PC-9 (cell line): ENCODE measurements around the gene SCN8A. TPM values are rescaled to one million over a fixed set of nuclear protein-coding genes. Genes with fewer than 3 reads are reported as not detected.

Source experiments
- BruUV-seq: library from RNA; stranded (reverse); fragments of 400-500 nt; replicated peaks from 2 replicates; lab custom pipeline; 2021; lab: Mats Ljungman, UMichigan
- CTCF ChIA-PET: fragments of 300-600 bp; sonication (Branson Sonifier 250); formaldehyde crosslinking; loops from one replicate; lab custom pipeline; 2022; ENCODE audit warnings: antibody characterized with exemption; lab: Charles Lee
- POLR2A ChIA-PET: fragments of 300-600 bp; sonication (Branson Sonifier 250); formaldehyde crosslinking; loops from one replicate; lab custom pipeline; 2022; ENCODE audit warnings: antibody characterized with exemption; ENCODE audit not compliant: unreplicated experiment; lab: Charles Lee
- DNase-seq, 2 experiments: peaks; one replicate each; pipeline versions ENCODE4 v3.0.0 to v3.0.0-alpha.2; 2015 to 2022; ENCODE audit warnings: mixed read lengths in 1 of 2
- H2AFZ ChIP-seq: fragments of 200-600 bp; sonication (generic); 2 replicates; pipeline ENCODE4 v1.8.1; 2017; ENCODE audit warnings: antibody characterized with exemption
- H3F3A ChIP-seq: fragments of 200-600 bp; sonication (generic); 2 replicates; pipeline ENCODE4 v1.8.1; 2017; ENCODE audit warnings: antibody characterized with exemption, mild to moderate bottlenecking, low read depth; ENCODE audit not compliant: insufficient read depth
- H3K27ac ChIP-seq: fragments of 200-600 bp; sonication (generic); 2 replicates; pipeline ENCODE4 v1.6.1; 2016; ENCODE audit warnings: mixed run types
- H3K27me3 ChIP-seq: fragments of 200-600 bp; sonication (generic); 2 replicates; pipeline ENCODE4 v1.6.1; 2016; ENCODE audit warnings: low read depth, mixed run types; ENCODE audit not compliant: insufficient read depth
- H3K36me3 ChIP-seq: fragments of 200-600 bp; sonication (generic); 2 replicates; pipeline ENCODE4 v1.6.1; 2016; ENCODE audit warnings: low read depth, mixed run types
- H3K4me1 ChIP-seq: fragments of 200-600 bp; sonication (generic); replicated peaks from 2 replicates; pipeline ENCODE4 v1.6.1; 2016; ENCODE audit warnings: mixed run types; ENCODE audit not compliant: insufficient read depth
- H3K4me2 ChIP-seq: fragments of 200-600 bp; sonication (generic); 2 replicates; pipeline ENCODE4 v1.6.1; 2017; ENCODE audit warnings: mixed run types
- H3K4me3 ChIP-seq: fragments of 200-600 bp; sonication (generic); 2 replicates; pipeline ENCODE4 v1.6.1; 2016; ENCODE audit warnings: mixed run types
- H3K79me2 ChIP-seq: fragments of 200-600 bp; sonication (generic); 2 replicates; pipeline ENCODE4 v1.6.1; 2017; ENCODE audit warnings: low read depth, mixed run types
- H3K9me2 ChIP-seq: fragments of 200-600 bp; sonication (generic); 2 replicates; pipeline ENCODE4 v1.8.1; 2017; ENCODE audit warnings: mild to moderate bottlenecking; ENCODE audit not compliant: insufficient read depth
- H3K9me3 ChIP-seq: fragments of 200-600 bp; sonication (generic); 2 replicates; pipeline ENCODE4 v1.8.1; 2016; ENCODE audit warnings: low read depth; ENCODE audit not compliant: insufficient read depth
- H4K20me1 ChIP-seq: fragments of 200-600 bp; sonication (generic); 2 replicates; pipeline ENCODE4 v1.8.1; 2017; ENCODE audit not compliant: insufficient read depth
- CTCF ChIP-seq: fragments of 200-600 bp; sonication (generic); conservative IDR thresholded peaks from 2 replicates; pipeline ENCODE4 v1.6.1; 2017; ENCODE audit warnings: mixed run types, antibody characterized with exemption, mild to moderate bottlenecking, moderate library complexity
- EZH2 ChIP-seq: fragments of 200-600 bp; sonication (generic); IDR thresholded peaks from 2 replicates; pipeline ENCODE4 v1.8.0; 2017; ENCODE audit warnings: antibody characterized with exemption, low read depth
- intact Hi-C: fragments of 100-400 bp; cut with micrococcal nuclease; formaldehyde crosslinking; loops from one replicate; pipeline ENCODE4 v1.10.0; 2022; ENCODE audit not compliant: unreplicated experiment
- total RNA-seq: library from RNA; stranded (reverse); gene quantifications from 2 replicates; pipeline ENCODE4 v1.2.3, GENCODE V29; 2021

SCN8A gene
- total RNA-seq, 1 experiment from 2014 or later, result 0.17 TPM

DNA sequence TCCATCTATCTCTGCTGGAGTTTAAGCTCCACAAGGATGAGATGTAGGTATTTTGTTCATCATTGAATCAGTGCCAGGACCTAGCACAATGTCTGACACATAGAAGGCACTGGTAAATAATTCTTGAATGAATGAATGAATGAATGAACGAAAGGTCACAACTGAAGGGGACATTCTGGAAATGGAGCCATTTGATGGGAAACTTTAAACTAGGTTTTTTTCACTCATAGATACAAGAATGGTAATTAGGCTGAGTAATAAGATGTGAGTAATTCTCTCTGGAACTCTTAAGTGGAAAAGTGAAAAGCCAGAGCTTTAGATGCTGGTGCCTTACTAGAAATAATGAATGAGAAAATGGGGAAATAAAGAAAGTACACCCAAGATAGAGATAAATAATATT, 44.3 kb downstream of the SCN8A start:
- H3K9me3 ChIP-seq, result no peaks in the 10 kb centered on the region; the same call in 1 of the 2 replicates
- no peaks in the 10 kb centered on the region for H3K4me1 ChIP-seq
- no peaks in the 10 kb centered on the region for H4K20me1 ChIP-seq
- no peak for DNase-seq
- TF ChIP-seq EZH2 (no peak), CTCF (no peak)
- no peaks in the 10 kb centered on the region for H3K36me3 ChIP-seq
- no TSS peak for BruUV-seq
- no peaks in the 10 kb centered on the region for H3K79me2 ChIP-seq
- no peak overlapping the region for H2AFZ ChIP-seq
- no peaks in the 10 kb centered on the region for H3K9me2 ChIP-seq
- H3K4me3 ChIP-seq, result no peak overlapping the region
- H3K27ac ChIP-seq, result no peak overlapping the region
- intact Hi-C loops, result no loop called here
- no peaks in the 10 kb centered on the region for H3F3A ChIP-seq
- POLR2A ChIA-PET, result interaction anchor here (0.5 kb wide), 1 partner anchor 151 kb away, joined by 3 read pairs; no protein-coding TSS in a partner anchor
- H3K27me3 ChIP-seq, result peaks cover 11% of the 10 kb centered on the region; the same call in 1 of the 2 replicates
- CTCF ChIA-PET, result no interaction called here
- H3K4me2 ChIP-seq, result no peak overlapping the region

- H3K36me3 ChIP-seq, result no peaks in the 10 kb centered on the region
- no peaks in the 10 kb centered on the region for H3K9me2 ChIP-seq
- H3K27me3 ChIP-seq, result peaks cover 18% of the 10 kb centered on the region; the same call in 1 of the 2 replicates
- H3K4me2 ChIP-seq, result no peak overlapping the region
- CTCF ChIA-PET, result no interaction called here
- no peaks in the 10 kb centered on the region for H3K4me1 ChIP-seq
- intact Hi-C loops, result no loop called here
- no peak for DNase-seq
- H3K4me3 ChIP-seq, result no peak overlapping the region
- no peak overlapping the region for H3K27ac ChIP-seq
- no peaks in the 10 kb centered on the region for H4K20me1 ChIP-seq
- no peak for TF ChIP-seq CTCF
- no peak for TF ChIP-seq EZH2
- POLR2A ChIA-PET, result no interaction called here
- no peaks in the 10 kb centered on the region for H3K79me2 ChIP-seq
- BruUV-seq, result no TSS peak
- H3K9me3 ChIP-seq, result no peaks in the 10 kb centered on the region; the same call in 1 of the 2 replicates
- no peak overlapping the region for H2AFZ ChIP-seq
- H3F3A ChIP-seq, result no peaks in the 10 kb centered on the region
These were observed 45.5 kb downstream of the SCN8A start for GRCh38 chr12:51636581-51636980.

- POLR2A ChIA-PET, result no interaction called here
- TF ChIP-seq CTCF, result no peak
- TF ChIP-seq EZH2, result no peak
- H4K20me1 ChIP-seq, result no peaks in the 10 kb centered on the region
- H3K9me3 ChIP-seq, result no peaks in the 10 kb centered on the region; the same call in 1 of the 2 replicates
- H3K79me2 ChIP-seq, result no peaks in the 10 kb centered on the region
- H3K4me1 ChIP-seq, result no peaks in the 10 kb centered on the region
- no peaks in the 10 kb centered on the region for H3K36me3 ChIP-seq
- CTCF ChIA-PET, result no interaction called here
- no peak overlapping the region for H3K27ac ChIP-seq
- H3K4me2 ChIP-seq, result no peak overlapping the region
- peaks cover 20% of the 10 kb centered on the region; the same call in 1 of the 2 replicates for H3K27me3 ChIP-seq
- no peak overlapping the region for H3K4me3 ChIP-seq
- no peaks in the 10 kb centered on the region for H3K9me2 ChIP-seq
- DNase-seq, result no peak
- no peaks in the 10 kb centered on the region for H3F3A ChIP-seq
- intact Hi-C loops, result no loop called here
- no TSS peak for BruUV-seq
- no peak overlapping the region for H2AFZ ChIP-seq
These were observed 46.0 kb downstream of the SCN8A start for GRCh38 chr12:51636986-51637385.
